Neural cell (in vitro differentiated cells): Measurements from ENCODE around the gene VAPA. TPM values are rescaled to one million over a fixed set of nuclear protein-coding genes. Genes with fewer than 3 reads are reported as not detected.

Source experiments
- H2AFZ ChIP-seq: fragments of 200-600, 300-800 bp; sonication (generic), shearing (Covaris generic); 2 replicates; pipeline ENCODE4 v1.6.0; 2014; ENCODE audit warnings: low read depth, mild to moderate bottlenecking, antibody characterized with exemption, low read length, moderate library complexity
- H3F3A ChIP-seq: fragments of 200-600 bp; shearing (Covaris generic); 2 replicates; pipeline ENCODE4 v1.6.1; 2016; ENCODE audit warnings: mild to moderate bottlenecking, moderate library complexity, mixed read lengths, antibody characterized with exemption, low read length; ENCODE audit not compliant: insufficient read depth, poor library complexity, severe bottlenecking
- H3K27ac ChIP-seq: fragments of 200-600, 300-800 bp; sonication (generic), shearing (Covaris generic); 2 replicates; pipeline ENCODE4 v1.5.1; 2014; ENCODE audit warnings: mild to moderate bottlenecking, low read length, moderate library complexity
- H3K27me3 ChIP-seq: fragments of 300-800, 200-600 bp; sonication (generic), shearing (Covaris generic); 2 replicates; pipeline ENCODE4 v1.6.0; 2014; ENCODE audit warnings: mild to moderate bottlenecking, low read depth, low read length, moderate library complexity; ENCODE audit not compliant: insufficient read depth
- H3K36me3 ChIP-seq: fragments of 300-800, 200-600 bp; sonication (generic), shearing (Covaris generic); 2 replicates; pipeline ENCODE4 v1.5.1; 2014; ENCODE audit warnings: mild to moderate bottlenecking, antibody characterized with exemption, low read length, moderate library complexity; ENCODE audit not compliant: insufficient read depth
- H3K4me2 ChIP-seq: fragments of 300-800, 200-600 bp; sonication (generic), shearing (Covaris generic); 2 replicates; pipeline ENCODE4 v1.6.0; 2014; ENCODE audit warnings: mild to moderate bottlenecking, low read length
- H3K4me3 ChIP-seq: fragments of 300-800, 200-600 bp; sonication (generic), shearing (Covaris generic); 2 replicates; pipeline ENCODE4 v1.5.1; 2014; ENCODE audit warnings: mild to moderate bottlenecking, low read length, moderate library complexity
- H3K79me2 ChIP-seq: fragments of 200-600 bp; shearing (Covaris generic); replicated peaks from 2 replicates; pipeline ENCODE4 v1.6.0; 2014; ENCODE audit warnings: mild to moderate bottlenecking, low read length, moderate library complexity; ENCODE audit not compliant: insufficient read depth
- H3K9ac ChIP-seq: fragments of 300-800, 200-600 bp; sonication (generic), shearing (Covaris generic); 2 replicates; pipeline ENCODE4 v1.6.1; 2016; ENCODE audit warnings: mild to moderate bottlenecking, low read length, mixed read lengths
- H3K9me2 ChIP-seq: fragments of 200-600 bp; shearing (Covaris generic); 2 replicates; pipeline ENCODE4 v1.6.1; 2016; ENCODE audit warnings: mild to moderate bottlenecking, low read length, mixed read lengths; ENCODE audit not compliant: insufficient read depth
- H3K9me3 ChIP-seq: fragments of 200-600, 300-800 bp; sonication (generic), shearing (Covaris generic); 2 replicates; pipeline ENCODE4 v1.6.1; 2016; ENCODE audit warnings: mild to moderate bottlenecking, mixed run types, low read length, moderate library complexity, mixed read lengths
- H4K20me1 ChIP-seq: fragments of 200-600 bp; shearing (Covaris generic); 2 replicates; pipeline ENCODE4 v1.6.1; 2016; ENCODE audit warnings: mild to moderate bottlenecking, mixed run types; ENCODE audit not compliant: insufficient read depth
- CTCF ChIP-seq: fragments of 450-650 bp; IDR thresholded peaks from 2 replicates; pipeline ENCODE4 v1.5.1; 2014; ENCODE audit warnings: antibody characterized with exemption, mild to moderate bottlenecking, moderate library complexity; ENCODE audit not compliant: poor library complexity, severe bottlenecking
- EP300 ChIP-seq: fragments of 450-650 bp; conservative IDR thresholded peaks from 2 replicates; pipeline ENCODE4 v1.6.1; 2014; ENCODE audit warnings: antibody characterized with exemption, mild to moderate bottlenecking, moderate library complexity; ENCODE audit not compliant: poor library complexity, severe bottlenecking
- EZH2 ChIP-seq: fragments of 200-600, 300-800 bp; shearing (Covaris generic), sonication (generic); IDR thresholded peaks from 2 replicates; pipeline ENCODE4 v1.6.1; 2014; ENCODE audit warnings: antibody characterized with exemption, low read length, borderline replicate concordance, mild to moderate bottlenecking; ENCODE audit not compliant: insufficient read depth, poor library complexity, severe bottlenecking
- MXI1 ChIP-seq: fragments of 450-650 bp; conservative IDR thresholded peaks from 2 replicates; pipeline ENCODE4 v1.6.1; 2014; ENCODE audit warnings: antibody characterized with exemption, mild to moderate bottlenecking; ENCODE audit not compliant: poor library complexity, severe bottlenecking
- POLR2AphosphoS5 ChIP-seq: IDR thresholded peaks from 2 replicates; pipeline ENCODE4 v1.6.1; 2012
- RAD21 ChIP-seq: fragments of 450-650 bp; conservative IDR thresholded peaks from 2 replicates; pipeline ENCODE4 v1.6.1; 2014; ENCODE audit warnings: antibody characterized with exemption, mild to moderate bottlenecking, moderate library complexity
- REST ChIP-seq: IDR thresholded peaks from 2 replicates; pipeline ENCODE4 v1.6.1; 2012; ENCODE audit warnings: borderline replicate concordance
- SMC3 ChIP-seq: fragments of 450-650 bp; conservative IDR thresholded peaks from 2 replicates; pipeline ENCODE4 v1.6.1; 2014; ENCODE audit warnings: antibody characterized with exemption, mild to moderate bottlenecking, moderate library complexity; ENCODE audit not compliant: poor library complexity
- TAF1 ChIP-seq: IDR thresholded peaks from 2 replicates; pipeline ENCODE4 v1.6.1; 2012; ENCODE audit warnings: low read depth
- polyA plus RNA-seq: library from polyadenylated mRNA; depleted of rRNA; stranded (reverse); fragments of >200 nt; gene quantifications from 2 replicates; pipeline ENCODE4 v1.2.3, GENCODE V29; 2014

Gene VAPA
- polyA plus RNA-seq, 1 donor from 2014 or later = 317 TPM

- H3K36me3 ChIP-seq = no peaks in the 10 kb centered on the region
- H3K4me3 ChIP-seq = no peak overlapping the region
- H3K9me3 ChIP-seq = peaks cover 9% of the 10 kb centered on the region
- TF ChIP-seq MXI1 (no peak), RAD21 (no peak), POLR2AphosphoS5 (no peak), TAF1 (no peak), SMC3 (no peak), REST (no peak), CTCF (no peak), EP300 (no peak), EZH2 (no peak)
- no peak overlapping the region for H3K27ac ChIP-seq
- H2AFZ ChIP-seq = no peak overlapping the region
- H3F3A ChIP-seq = no peaks in the 10 kb centered on the region
- H4K20me1 ChIP-seq = no peaks in the 10 kb centered on the region
- no peak overlapping the region for H3K9ac ChIP-seq
- H3K9me2 ChIP-seq = no peaks in the 10 kb centered on the region
- no peak overlapping the region for H3K4me2 ChIP-seq
- H3K27me3 ChIP-seq = no peaks in the 10 kb centered on the region
- no peaks in the 10 kb centered on the region for H3K79me2 ChIP-seq
Measured at GRCh38 chr18:9993521-9994025, 79.8 kb downstream of the VAPA start.

- Histone ChIP-seq H3K27me3 (no peaks in the 10 kb centered on the region), H3K4me2 (no peak overlapping the region), H3K9me3 (peaks cover 9% of the 10 kb centered on the region), H3K79me2 (no peaks in the 10 kb centered on the region), H2AFZ (no peak overlapping the region), H3F3A (no peaks in the 10 kb centered on the region), H3K36me3 (no peaks in the 10 kb centered on the region), H4K20me1 (no peaks in the 10 kb centered on the region), H3K9me2 (no peaks in the 10 kb centered on the region), H3K27ac (no peak overlapping the region), H3K9ac (no peak overlapping the region), H3K4me3 (no peak overlapping the region)
- TF ChIP-seq TAF1 (no peak), CTCF (no peak)
Measured at GRCh38 chr18:9994026-9994570, 80.3 kb downstream of the VAPA start.
